Subcutaneous abdominal adipose tissue (tissue), 5 donors: ENCODE measurements around the gene LTBP2.
A peak's percentile ranks its signal among the peaks of the same experiment; 100 is the strongest.

Source experiments
- H3K27ac ChIP-seq: one replicate; pipeline ENCODE4 v1.7.0; 2013; ENCODE audit warnings: low read depth, mild to moderate bottlenecking, inconsistent platforms, low read length, moderate library complexity
- H3K27me3 ChIP-seq, 5 donors: one replicate each; pipeline ENCODE4 v1.7.0; 2013; ENCODE audit warnings: low read length in 5 of 5, inconsistent platforms in 1 of 5; ENCODE audit not compliant: control insufficient read depth in 5 of 5, insufficient read depth in 4 of 5
- H3K36me3 ChIP-seq, 5 donors: one replicate each; pipeline ENCODE4 v1.7.0; 2013; ENCODE audit warnings: low read length in 5 of 5; ENCODE audit not compliant: control insufficient read depth in 5 of 5, insufficient read depth in 5 of 5
- H3K4me1 ChIP-seq, 5 donors: one replicate each; pipeline ENCODE4 v1.7.0; 2013; ENCODE audit warnings: low read length in 5 of 5, mild to moderate bottlenecking in 3 of 5, moderate library complexity in 1 of 5; ENCODE audit not compliant: control insufficient read depth in 5 of 5, insufficient read depth in 5 of 5
- H3K4me3 ChIP-seq, 5 donors: one replicate each; pipeline ENCODE4 v1.7.0; 2013; ENCODE audit warnings: low read length in 5 of 5, low read depth in 1 of 5
- H3K9ac ChIP-seq, 5 donors: one replicate each; pipeline ENCODE4 v1.7.0; 2013; ENCODE audit warnings: low read length in 5 of 5, mild to moderate bottlenecking in 4 of 5, moderate library complexity in 3 of 5
- H3K9me3 ChIP-seq, 5 donors: one replicate each; pipeline ENCODE4 v1.7.0; 2013; ENCODE audit warnings: low read length in 5 of 5; ENCODE audit not compliant: control insufficient read depth in 5 of 5
- donor health status: healthy.
- donor health status: healthy.
- donor health status: healthy.
- donor health status: healthy.
- donor health status: healthy.

LTBP2 gene

GRCh38 chr14:74638966-74639365 lies 26.9 kb upstream of the LTBP2 start:
- H3K4me1 ChIP-seq = peaks cover 2 to 43% (median 33%) of the 10 kb centered on the region in 5 donors
- H3K36me3 ChIP-seq = no peaks in the 10 kb centered on the region
- no peaks in the 10 kb centered on the region for H3K9me3 ChIP-seq
- no peak overlapping the region for H3K4me3 ChIP-seq
- no peak overlapping the region for H3K27ac ChIP-seq
- no peak overlapping the region for H3K9ac ChIP-seq
- H3K27me3 ChIP-seq = no peaks in the 10 kb centered on the region

DNA sequence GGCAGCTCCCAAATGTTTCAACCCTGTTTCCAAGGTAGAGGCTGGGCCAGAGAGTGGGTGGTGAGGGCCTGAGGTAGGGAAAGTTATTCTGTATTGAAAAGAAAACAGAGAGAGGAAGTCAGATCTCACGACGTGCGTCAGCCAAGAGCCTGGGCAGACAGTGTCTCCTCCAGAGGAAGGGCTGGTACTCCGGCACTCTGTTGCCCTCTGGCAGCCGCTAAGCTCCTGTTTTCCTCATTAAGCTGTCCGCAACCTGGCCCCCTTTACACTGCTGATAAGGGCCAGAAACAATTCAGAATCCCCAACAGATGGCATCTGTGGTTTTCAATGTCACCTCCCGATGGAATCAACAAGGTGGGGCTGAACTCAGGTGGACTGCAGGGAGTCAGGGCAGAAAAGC lies 26.0 kb upstream of the LTBP2 start:
- H3K4me3 ChIP-seq = no peak overlapping the region
- H3K36me3 ChIP-seq = no peaks in the 10 kb centered on the region
- H3K27me3 ChIP-seq = no peaks in the 10 kb centered on the region
- no peak overlapping the region for H3K27ac ChIP-seq
- no peak overlapping the region for H3K9ac ChIP-seq
- no peaks in the 10 kb centered on the region for H3K9me3 ChIP-seq
- H3K4me1 ChIP-seq = peaks cover 2 to 43% (median 33%) of the 10 kb centered on the region in 5 donors

DNA sequence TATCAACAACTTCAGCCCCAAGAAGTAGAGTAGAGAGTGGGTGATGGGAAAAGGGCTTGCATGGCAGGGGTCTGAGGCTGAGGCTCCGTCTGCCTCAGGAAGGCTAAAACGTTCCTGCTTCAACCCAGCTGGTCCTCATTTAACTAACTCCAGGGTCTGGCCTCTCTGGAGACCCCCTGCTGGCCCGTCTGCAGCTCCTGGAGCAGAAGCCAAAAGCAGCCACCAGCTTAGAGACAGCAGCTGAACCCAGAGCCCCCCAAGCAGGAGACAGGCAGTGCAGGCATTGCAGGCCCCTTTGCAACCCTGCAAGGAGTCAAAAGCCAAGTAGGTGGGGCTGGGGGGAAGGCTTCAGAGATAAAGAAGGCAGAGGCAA lies 25.1 kb upstream of the LTBP2 start:
- peaks cover 2 to 39% (median 30%) of the 10 kb centered on the region in 5 donors for H3K4me1 ChIP-seq
- no peak overlapping the region for H3K4me3 ChIP-seq
- no peak overlapping the region for H3K27ac ChIP-seq
- H3K9me3 ChIP-seq = no peaks in the 10 kb centered on the region
- H3K36me3 ChIP-seq = no peaks in the 10 kb centered on the region
- no peak overlapping the region for H3K9ac ChIP-seq
- H3K27me3 ChIP-seq = no peaks in the 10 kb centered on the region

DNA sequence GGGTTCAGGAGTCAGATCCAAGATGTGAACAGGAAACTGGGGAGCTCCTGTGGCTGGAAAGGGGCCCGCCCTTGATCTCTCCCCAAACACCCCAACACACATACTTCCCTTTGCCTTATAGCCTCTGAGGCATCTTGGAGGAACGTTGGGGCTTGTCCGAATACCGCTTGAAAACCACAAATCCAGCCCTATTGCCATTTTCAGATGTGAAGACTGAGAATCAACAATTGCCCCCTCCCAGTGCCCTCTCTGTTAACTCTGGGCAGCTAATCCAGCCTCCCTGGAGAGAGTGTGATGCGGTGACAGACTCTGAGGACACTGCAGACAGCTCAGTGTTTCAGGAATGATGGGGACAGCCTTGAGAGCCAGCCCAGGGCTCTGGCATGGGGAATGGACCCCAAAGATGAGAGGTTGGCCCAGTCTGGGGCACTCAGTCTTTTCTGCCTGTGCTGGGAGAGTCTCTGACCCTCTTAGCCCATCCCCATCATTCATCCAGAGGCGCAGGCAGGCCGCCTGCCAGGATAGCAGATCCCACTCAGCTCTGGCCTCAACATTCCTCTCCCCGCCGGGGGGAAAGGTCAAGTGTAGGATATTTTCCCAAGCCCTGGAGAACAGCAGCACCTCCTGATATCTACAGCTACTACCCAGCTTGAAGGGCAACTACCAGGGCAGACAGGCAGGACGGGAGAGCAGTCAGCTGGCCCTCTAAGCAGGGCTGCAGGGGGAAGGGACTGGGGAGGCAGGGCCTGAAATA lies 24.6 kb upstream of the LTBP2 start:
- Histone ChIP-seq H3K9ac (peak overlapping the region in 1 of 5 donors; percentile 33), H3K4me3 (no peak overlapping the region), H3K27ac (no peak overlapping the region), H3K9me3 (no peaks in the 10 kb centered on the region), H3K36me3 (no peaks in the 10 kb centered on the region), H3K4me1 (peaks cover 0 to 33% (median 25%) of the 10 kb centered on the region in 5 donors), H3K27me3 (no peaks in the 10 kb centered on the region)

- peaks cover under 1 to 35% (median 22%) of the 10 kb centered on the region in 5 donors for H3K4me1 ChIP-seq
- no peaks in the 10 kb centered on the region for H3K36me3 ChIP-seq
- no peak overlapping the region for H3K4me3 ChIP-seq
- H3K9me3 ChIP-seq = no peaks in the 10 kb centered on the region
- H3K27ac ChIP-seq = no peak overlapping the region
- peak overlapping the region in 1 of 5 donors; percentile 33 for H3K9ac ChIP-seq
- no peaks in the 10 kb centered on the region for H3K27me3 ChIP-seq
These were observed 23.8 kb upstream of the LTBP2 start for GRCh38 chr14:74635847-74636246.

DNA sequence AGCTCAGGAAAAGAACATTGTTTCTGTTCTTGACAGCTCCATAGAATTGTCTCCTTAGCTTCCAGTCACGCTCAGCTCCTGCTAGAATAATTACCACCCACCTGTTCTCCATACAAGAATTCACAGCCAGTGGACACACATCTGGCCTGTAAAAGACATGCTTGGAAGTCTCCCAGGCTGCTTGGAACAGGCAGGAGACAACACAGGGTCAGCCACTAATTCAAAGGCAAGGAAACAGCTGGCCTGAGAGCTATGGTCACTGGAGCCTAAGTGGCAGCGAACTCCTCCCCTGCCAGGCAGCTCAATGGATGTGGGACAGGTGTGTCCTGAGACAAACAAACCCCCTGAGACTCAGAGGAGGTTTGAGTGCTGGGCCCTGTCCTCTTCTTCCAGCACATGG lies 22.9 kb upstream of the LTBP2 start:
- Histone ChIP-seq H3K27me3 (no peaks in the 10 kb centered on the region), H3K27ac (no peak overlapping the region), H3K4me1 (peaks cover 2 to 33% (median 22%) of the 10 kb centered on the region in 5 donors), H3K4me3 (no peak overlapping the region), H3K36me3 (no peaks in the 10 kb centered on the region), H3K9ac (no peak overlapping the region), H3K9me3 (no peaks in the 10 kb centered on the region)

- Histone ChIP-seq H3K27ac (no peak overlapping the region), H3K4me1 (peaks cover 2 to 33% (median 22%) of the 10 kb centered on the region in 5 donors), H3K4me3 (no peak overlapping the region), H3K27me3 (no peaks in the 10 kb centered on the region), H3K9ac (no peak overlapping the region), H3K36me3 (no peaks in the 10 kb centered on the region), H3K9me3 (no peaks in the 10 kb centered on the region)
These were observed 22.4 kb upstream of the LTBP2 start for GRCh38 chr14:74634481-74634880.

DNA sequence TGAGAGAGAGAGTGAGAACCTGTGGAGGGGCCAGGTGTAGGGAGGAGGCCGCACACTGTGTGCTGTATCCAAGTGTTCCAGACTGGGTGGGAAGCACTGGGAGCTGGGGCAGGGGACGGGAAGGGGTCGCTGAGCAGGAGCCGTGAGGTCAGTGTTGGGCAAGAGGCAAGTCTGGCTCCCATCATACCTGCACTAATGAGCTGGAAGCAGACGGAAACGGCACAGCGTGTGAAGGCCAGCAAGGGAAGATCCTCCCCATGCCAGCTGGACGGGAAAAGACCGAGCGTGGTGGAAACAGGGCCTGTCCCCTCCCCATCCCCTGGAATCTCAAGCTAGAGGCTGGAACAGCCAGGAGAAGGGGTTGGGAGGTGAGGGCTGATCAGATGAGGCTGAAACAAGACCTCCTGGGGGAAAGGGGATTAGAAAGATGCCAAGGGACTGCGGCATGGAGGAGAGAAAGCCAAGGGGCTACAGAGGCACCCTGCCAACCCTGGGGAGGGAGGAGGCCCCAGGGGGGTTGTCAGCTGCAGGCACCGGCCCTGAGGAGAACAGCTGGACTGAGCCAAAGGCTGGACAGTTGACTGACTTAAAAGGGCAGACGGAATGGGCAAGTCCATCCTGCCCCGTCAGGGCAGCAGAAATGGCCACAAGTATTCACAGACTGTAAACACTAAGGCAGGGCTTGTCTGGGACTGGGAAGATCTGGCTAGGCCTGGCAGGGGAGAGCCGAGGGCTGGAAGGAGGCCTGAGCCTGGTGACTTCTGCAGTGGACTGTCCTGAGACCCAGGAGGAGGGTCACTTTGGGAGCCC lies 19.0 kb upstream of the LTBP2 start:
- peaks cover 0 to 9% (median 0%) of the 10 kb centered on the region in 5 donors for H3K4me1 ChIP-seq
- H3K36me3 ChIP-seq = no peaks in the 10 kb centered on the region

DNA sequence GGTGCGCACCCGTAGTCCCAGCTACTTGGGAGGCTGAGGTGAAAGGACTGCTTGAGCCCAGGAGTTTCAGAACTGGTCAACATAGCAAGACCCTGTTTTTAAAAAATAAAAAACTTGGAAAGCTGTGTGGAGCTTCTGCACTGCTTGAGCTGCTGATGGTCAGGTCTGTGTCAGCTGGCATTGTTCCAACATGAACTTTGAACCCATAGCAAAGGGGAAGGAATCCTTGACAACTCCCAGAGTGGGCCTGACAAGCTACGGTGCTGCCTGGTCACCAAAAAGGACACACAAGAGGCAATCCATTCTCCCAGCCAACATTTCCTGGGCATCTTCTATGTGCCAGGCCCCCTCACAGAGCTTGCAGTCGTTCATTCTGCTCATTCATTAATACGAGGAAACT lies 16.4 kb upstream of the LTBP2 start:
- Histone ChIP-seq H3K36me3 (no peaks in the 10 kb centered on the region), H3K27me3 (no peaks in the 10 kb centered on the region), H3K9ac (no peak overlapping the region), H3K27ac (no peak overlapping the region), H3K4me3 (no peak overlapping the region), H3K4me1 (peaks cover 0 to 9% (median 0%) of the 10 kb centered on the region in 5 donors), H3K9me3 (no peaks in the 10 kb centered on the region)

More for the DNA sequence above, 19.0 kb upstream of the LTBP2 start:
- Histone ChIP-seq H3K27me3 (no peaks in the 10 kb centered on the region), H3K9ac (no peak overlapping the region), H3K9me3 (no peaks in the 10 kb centered on the region), H3K4me3 (no peak overlapping the region), H3K27ac (no peak overlapping the region)

DNA sequence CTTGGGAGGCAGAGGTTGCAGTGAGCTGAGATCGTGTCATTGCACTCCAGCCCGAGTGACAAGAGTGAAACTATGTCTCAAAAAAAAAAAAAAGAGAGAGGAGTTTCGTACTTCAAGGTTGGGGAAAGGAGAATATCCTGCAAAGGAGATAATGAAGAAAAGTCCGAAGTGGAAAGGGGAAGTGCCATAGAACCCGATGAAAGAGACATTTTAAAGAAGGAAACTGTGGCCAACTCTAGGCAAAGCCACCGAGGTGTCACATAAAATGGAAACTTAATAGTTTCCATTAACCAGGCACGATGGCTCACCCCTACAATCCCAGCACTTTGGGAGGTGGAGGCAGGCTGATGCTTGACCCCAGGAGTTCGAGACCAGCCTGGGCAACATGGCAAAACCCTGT lies 15.0 kb upstream of the LTBP2 start:
- H3K36me3 ChIP-seq = no peaks in the 10 kb centered on the region
- no peaks in the 10 kb centered on the region for H3K9me3 ChIP-seq
- no peak overlapping the region for H3K4me3 ChIP-seq
- H3K9ac ChIP-seq = no peak overlapping the region
- peaks cover 0 to 9% (median 0%) of the 10 kb centered on the region in 5 donors for H3K4me1 ChIP-seq
- H3K27me3 ChIP-seq = no peaks in the 10 kb centered on the region
- no peak overlapping the region for H3K27ac ChIP-seq
